ENCODE data around the gene MACF1.

DNA sequence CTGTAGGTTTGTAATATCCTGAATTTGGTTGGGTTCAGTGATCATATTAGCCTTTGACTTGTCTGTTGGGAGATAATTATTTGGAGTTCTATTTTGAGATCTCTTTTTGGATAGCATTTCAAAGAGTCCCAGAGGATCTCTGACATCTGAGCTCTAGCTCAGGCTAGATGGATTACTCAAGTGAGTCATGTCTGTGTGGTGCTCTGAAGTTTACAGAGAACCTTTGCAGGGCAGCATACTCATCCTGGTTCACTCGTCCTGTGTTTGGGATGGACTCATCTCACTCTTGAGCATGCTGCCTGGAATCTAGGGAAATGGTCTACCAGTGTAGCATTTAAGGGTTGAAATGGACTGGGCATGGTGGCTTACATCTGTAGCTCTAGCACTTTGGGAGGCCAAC is 257.6 kb downstream of the MACF1 start:
- TF ChIP-seq, protein P1, sequence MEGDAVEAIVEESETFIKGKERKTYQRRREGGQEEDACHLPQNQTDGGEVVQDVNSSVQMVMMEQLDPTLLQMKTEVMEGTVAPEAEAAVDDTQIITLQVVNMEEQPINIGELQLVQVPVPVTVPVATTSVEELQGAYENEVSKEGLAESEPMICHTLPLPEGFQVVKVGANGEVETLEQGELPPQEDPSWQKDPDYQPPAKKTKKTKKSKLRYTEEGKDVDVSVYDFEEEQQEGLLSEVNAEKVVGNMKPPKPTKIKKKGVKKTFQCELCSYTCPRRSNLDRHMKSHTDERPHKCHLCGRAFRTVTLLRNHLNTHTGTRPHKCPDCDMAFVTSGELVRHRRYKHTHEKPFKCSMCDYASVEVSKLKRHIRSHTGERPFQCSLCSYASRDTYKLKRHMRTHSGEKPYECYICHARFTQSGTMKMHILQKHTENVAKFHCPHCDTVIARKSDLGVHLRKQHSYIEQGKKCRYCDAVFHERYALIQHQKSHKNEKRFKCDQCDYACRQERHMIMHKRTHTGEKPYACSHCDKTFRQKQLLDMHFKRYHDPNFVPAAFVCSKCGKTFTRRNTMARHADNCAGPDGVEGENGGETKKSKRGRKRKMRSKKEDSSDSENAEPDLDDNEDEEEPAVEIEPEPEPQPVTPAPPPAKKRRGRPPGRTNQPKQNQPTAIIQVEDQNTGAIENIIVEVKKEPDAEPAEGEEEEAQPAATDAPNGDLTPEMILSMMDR (conservative IDR thresholded peaks at IDR 0.05; ENCODE audit: low read depth, low read length), result no peak
- no peak for TF ChIP-seq EZH2 (IDR thresholded peaks at IDR 0.05; ENCODE audit: low read length, unreplicated experiment)
- no peak for TF ChIP-seq EZH2phosphoT487 (IDR thresholded peaks at IDR 0.05; ENCODE audit: borderline replicate concordance, low read length)

All from PC-3 (cell line).